Measurements from ENCODE around the gene PPFIBP2. TPM values are rescaled to one million over a fixed set of nuclear protein-coding genes. Genes with fewer than 3 reads are reported as not detected.

The PPFIBP2 gene
- total and polyA plus RNA-seq, 5 experiments from 2014 or later: 2.6 to 88.0 (median 32.2) TPM

DNA sequence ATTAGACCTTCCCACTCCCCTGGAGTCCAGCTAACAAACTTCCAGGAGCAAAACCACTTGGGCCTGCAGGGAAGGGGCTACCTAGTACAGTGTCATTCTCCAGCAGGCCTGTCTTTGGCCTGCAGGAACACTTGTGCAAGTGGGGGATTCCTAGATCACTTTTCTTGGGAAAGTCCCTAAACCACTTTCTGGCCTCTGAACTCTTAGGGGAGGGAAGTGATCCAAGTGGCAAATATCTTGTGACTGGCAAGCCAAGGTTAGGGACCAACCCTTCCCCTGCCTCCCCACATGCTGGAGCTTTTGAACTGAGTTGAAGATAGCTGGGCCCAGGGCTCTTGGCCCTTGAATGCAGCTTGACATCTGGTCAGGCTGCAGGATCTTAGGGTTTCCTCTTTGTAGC is 17.2 kb downstream of the PPFIBP2 start:
- Mint-ChIP-seq H3K27me3 (peaks cover 0 to 2% (median 0%) of the 10 kb centered on the region in 5 donors), H3K9me3 (no peaks in the 10 kb centered on the region), H3K4me3 (no peak overlapping the region), H3K4me1 (peaks cover 27 to 77% (median 67%) of the 10 kb centered on the region in 4 donors), H3K27ac (peak overlapping the region in 6 of 10 donors; percentile 13 to 89 (median 67)), H3K36me3 (peaks cover 0 to 5% (median 0%) of the 10 kb centered on the region in 3 donors)
- ATAC-seq (no peak), DNase-seq (no peak)
- POLR2A ChIA-PET: interaction anchor here (1.0 to 1.7 kb wide), 3 partner anchors 9 to 17 kb away, joined by 3 to 8 read pairs (median 4); no protein-coding TSS in a partner anchor

DNA sequence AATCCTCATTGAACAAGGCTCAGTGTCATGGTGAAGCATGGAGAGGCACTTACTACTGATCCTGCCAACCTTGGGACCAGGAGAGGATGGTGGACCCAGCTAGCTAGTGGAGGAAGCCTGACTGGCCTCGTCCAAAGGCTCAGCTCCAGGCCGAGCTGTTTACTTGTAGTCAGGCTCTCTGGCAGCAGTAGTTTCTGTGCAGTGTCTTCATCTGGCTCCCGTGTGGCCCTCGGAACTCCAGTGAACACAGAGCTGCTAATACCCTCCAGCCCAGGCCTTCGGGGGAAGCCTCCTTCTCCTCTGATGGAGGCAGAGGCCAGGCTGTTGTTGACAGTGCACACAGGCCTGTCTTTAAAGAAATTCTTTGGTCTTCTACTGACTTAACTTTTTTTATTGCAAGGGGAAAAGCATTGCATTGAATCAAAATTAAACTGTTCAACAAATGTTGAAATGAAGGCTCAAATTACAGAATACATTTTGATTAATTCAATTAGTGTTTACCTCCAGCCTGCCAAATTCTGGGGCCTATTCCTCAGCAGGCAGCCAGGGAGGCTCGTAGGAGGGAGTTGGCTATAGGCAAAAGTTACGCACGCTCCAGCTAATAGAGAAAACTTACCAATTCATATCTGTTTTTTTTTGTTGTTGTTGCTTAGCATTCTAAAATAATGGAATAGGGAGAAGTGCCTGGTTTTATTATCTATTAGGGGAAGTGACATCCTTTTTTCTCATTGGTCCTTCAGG is 18.8 kb downstream of the PPFIBP2 start:
- no peak overlapping the region for H3K4me3 Mint-ChIP-seq
- no peak for ATAC-seq
- POLR2A ChIA-PET: no interaction called here
- no peak overlapping the region for H3K27ac Mint-ChIP-seq
- peaks cover 0 to 5% (median 0%) of the 10 kb centered on the region in 3 donors for H3K36me3 Mint-ChIP-seq
- H3K27me3 Mint-ChIP-seq: peaks cover 0 to 10% (median 3%) of the 10 kb centered on the region in 5 donors
- peaks cover 29 to 78% (median 68%) of the 10 kb centered on the region in 4 donors for H3K4me1 Mint-ChIP-seq
- H3K9me3 Mint-ChIP-seq: no peaks in the 10 kb centered on the region
- no peak for DNase-seq

DNA sequence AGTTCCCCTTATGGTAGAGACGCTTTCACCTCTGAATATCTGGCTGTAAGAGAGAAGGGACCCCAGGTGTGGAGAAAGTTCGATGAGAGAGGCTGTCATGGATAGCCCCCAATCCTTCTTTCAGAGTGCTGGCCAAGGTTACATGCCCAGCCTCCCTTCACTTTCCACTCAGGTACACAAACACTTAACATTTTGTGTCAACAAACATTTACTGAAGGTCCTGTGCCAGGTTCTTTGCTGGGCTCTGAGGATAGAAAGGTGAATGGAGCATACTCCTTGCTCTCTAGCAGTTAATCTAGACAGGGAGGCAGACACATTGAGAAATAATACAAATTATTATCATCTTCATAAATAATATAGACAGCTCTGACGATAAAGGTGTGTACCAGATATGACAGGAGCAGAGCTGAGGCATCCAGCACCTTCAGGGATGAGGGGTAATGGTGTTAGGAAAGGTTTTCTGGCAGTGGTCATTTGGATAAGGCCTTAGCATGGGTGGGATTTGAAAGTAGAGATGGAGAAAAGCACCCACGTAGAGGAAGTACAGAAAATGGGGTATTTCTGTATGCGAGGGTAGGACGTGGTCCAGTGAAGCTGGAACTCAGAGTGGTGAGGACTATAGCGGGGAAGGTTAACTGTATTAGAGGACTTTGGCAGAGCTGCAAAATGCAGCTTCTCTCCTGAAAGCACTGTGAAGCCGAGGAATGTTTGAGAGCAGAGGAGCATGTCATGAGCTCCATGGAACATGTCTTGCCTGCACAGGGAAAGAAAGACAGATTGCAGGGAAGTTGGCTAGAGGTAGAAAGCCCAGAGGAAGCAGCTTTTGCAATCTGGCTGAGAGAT is 19.6 kb downstream of the PPFIBP2 start:
- H3K27ac Mint-ChIP-seq: peak overlapping the region in 2 of 10 donors; percentile 3 to 19
- POLR2A ChIA-PET: interaction anchor here (1.0 kb wide), 1 partner anchor 10 kb away, joined by 3 read pairs; no protein-coding TSS in a partner anchor
- no peaks in the 10 kb centered on the region for H3K9me3 Mint-ChIP-seq
- ATAC-seq: no peak
- H3K4me1 Mint-ChIP-seq: peaks cover 32 to 78% (median 68%) of the 10 kb centered on the region in 4 donors
- no peak overlapping the region for H3K4me3 Mint-ChIP-seq
- H3K27me3 Mint-ChIP-seq: peaks cover 0 to 12% (median 3%) of the 10 kb centered on the region in 5 donors
- H3K36me3 Mint-ChIP-seq: peaks cover 0 to 5% (median 0%) of the 10 kb centered on the region in 3 donors
- DNase-seq: no peak

GRCh38 chr11:7534042-7534378 is 20.2 kb downstream of the PPFIBP2 start:
- Mint-ChIP-seq H3K4me1 (peaks cover 30 to 76% (median 66%) of the 10 kb centered on the region in 4 donors), H3K36me3 (peaks cover 0 to 5% (median 0%) of the 10 kb centered on the region in 3 donors), H3K4me3 (peak overlapping the region in 1 of 10 donors; percentile 15), H3K27me3 (peaks cover 0 to 12% (median 3%) of the 10 kb centered on the region in 5 donors), H3K9me3 (no peaks in the 10 kb centered on the region), H3K27ac (peak overlapping the region in 1 of 10 donors; percentile 19)
- DNase-seq (no peak), ATAC-seq (no peak)
- POLR2A ChIA-PET: interaction anchor here (1.0 kb wide), 1 partner anchor 9 kb away, joined by 3 read pairs; no protein-coding TSS in a partner anchor

GRCh38 chr11:7536100-7536499 is 22.3 kb downstream of the PPFIBP2 start:
- POLR2A ChIA-PET: no interaction called here
- Mint-ChIP-seq H3K27me3 (peaks cover 0 to 12% (median 4%) of the 10 kb centered on the region in 5 donors), H3K4me3 (peak overlapping the region in 5 of 10 donors; percentile 12 to 37 (median 34)), H3K27ac (peak overlapping the region in 5 of 10 donors; percentile 37 to 87 (median 67)), H3K36me3 (peaks cover 0 to 5% (median 0%) of the 10 kb centered on the region in 3 donors), H3K9me3 (no peaks in the 10 kb centered on the region), H3K4me1 (peaks cover 33 to 71% (median 61%) of the 10 kb centered on the region in 4 donors)
- ATAC-seq: peak; percentile 51 to 58
- DNase-seq: no peak

GRCh38 chr11:7537265-7537664 is 23.5 kb downstream of the PPFIBP2 start:
- Mint-ChIP-seq H3K27ac (peak overlapping the region in 4 of 10 donors; percentile 37 to 89 (median 62)), H3K4me1 (peaks cover 31 to 74% (median 59%) of the 10 kb centered on the region in 4 donors), H3K9me3 (no peaks in the 10 kb centered on the region), H3K4me3 (peak overlapping the region in 3 of 10 donors; percentile 54 to 65 (median 63)), H3K27me3 (peaks cover 0 to 12% (median 4%) of the 10 kb centered on the region in 5 donors), H3K36me3 (peaks cover 0 to 5% (median 0%) of the 10 kb centered on the region in 3 donors)
- no peak for DNase-seq
- POLR2A ChIA-PET: interaction anchor here (0.7 to 2.5 kb wide), 3 partner anchors 17 to 24 kb away, joined by 3 to 8 read pairs (median 3); partner anchors contain the start of gene PPFIBP2
- ATAC-seq: peak; percentile 42 to 53

GRCh38 chr11:7538031-7538430 is 24.2 kb downstream of the PPFIBP2 start:
- peak; percentile 59 to 71 for ATAC-seq
- Mint-ChIP-seq H3K4me1 (peaks cover 35 to 76% (median 61%) of the 10 kb centered on the region in 4 donors), H3K27me3 (peaks cover 0 to 12% (median 4%) of the 10 kb centered on the region in 5 donors), H3K4me3 (peak overlapping the region in 7 of 10 donors; percentile 11 to 65 (median 20)), H3K9me3 (no peaks in the 10 kb centered on the region), H3K36me3 (peaks cover 0 to 5% (median 0%) of the 10 kb centered on the region in 3 donors), H3K27ac (peak overlapping the region in 7 of 10 donors; percentile 22 to 89 (median 64))
- no peak for DNase-seq
- POLR2A ChIA-PET: interaction anchor here (1.0 to 2.5 kb wide), 2 partner anchors 23 to 25 kb away, joined by 7 to 8 read pairs; partner anchors contain the start of gene PPFIBP2

- H3K4me3 Mint-ChIP-seq: peak overlapping the region in 7 of 10 donors; percentile 11 to 65 (median 23)
- H3K27me3 Mint-ChIP-seq: peaks cover 0 to 12% (median 4%) of the 10 kb centered on the region in 5 donors
- peaks cover 0 to 2% (median 0%) of the 10 kb centered on the region in 3 donors for H3K36me3 Mint-ChIP-seq
- peak overlapping the region in 8 of 10 donors; percentile 12 to 87 (median 46) for H3K27ac Mint-ChIP-seq
- no peak for DNase-seq
- POLR2A ChIA-PET: interaction anchor here (1.0 to 2.5 kb wide), 3 partner anchors 8 to 26 kb away, joined by 4 to 8 read pairs (median 7); partner anchors contain the start of gene PPFIBP2
- ATAC-seq: no peak
- H3K4me1 Mint-ChIP-seq: peaks cover 34 to 76% (median 58%) of the 10 kb centered on the region in 4 donors
- H3K9me3 Mint-ChIP-seq: no peaks in the 10 kb centered on the region
These were observed 25.0 kb downstream of the PPFIBP2 start for GRCh38 chr11:7538466-7539454.

DNA sequence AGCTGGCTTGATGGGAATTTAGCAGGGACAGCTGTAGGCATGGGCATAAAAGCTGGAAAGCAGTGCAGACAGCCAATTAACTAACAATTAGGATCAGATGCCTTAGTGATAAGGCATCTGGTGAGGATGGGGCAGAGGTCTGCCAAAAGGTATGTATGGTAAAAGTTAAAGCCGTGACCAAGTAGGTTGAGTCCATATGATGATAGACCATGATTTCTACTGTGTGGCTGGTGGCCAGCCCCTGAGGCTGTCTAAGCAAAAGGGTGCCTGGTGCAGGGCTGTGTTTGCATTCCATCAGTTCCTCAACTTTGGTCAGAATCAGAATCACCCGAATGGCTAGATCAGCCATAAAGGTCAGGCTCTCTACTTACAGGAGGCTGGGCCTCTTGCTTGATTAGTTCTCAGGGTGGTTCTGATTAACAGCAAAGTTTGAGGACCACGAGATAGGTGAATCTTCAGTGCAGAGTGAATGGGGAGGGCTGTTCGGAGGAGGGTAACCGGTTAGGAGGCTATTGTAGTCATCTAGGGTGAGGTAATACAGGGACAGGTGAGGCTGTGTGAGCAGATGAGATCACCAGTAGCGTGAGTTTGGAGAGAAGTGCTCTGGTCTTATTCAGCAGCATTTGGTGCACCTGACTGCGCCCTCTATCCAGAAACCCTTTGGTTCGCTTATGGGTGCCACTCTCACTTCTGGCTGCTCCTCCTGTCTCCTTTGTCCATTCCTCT is 27.2 kb downstream of the PPFIBP2 start:
- DNase-seq (no peak), ATAC-seq (no peak)
- Mint-ChIP-seq H3K4me1 (peaks cover 30 to 63% (median 42%) of the 10 kb centered on the region in 4 donors), H3K36me3 (peaks cover 0 to 2% (median 0%) of the 10 kb centered on the region in 3 donors), H3K9me3 (no peaks in the 10 kb centered on the region), H3K27me3 (peaks cover 0 to 11% (median 2%) of the 10 kb centered on the region in 5 donors), H3K4me3 (no peak overlapping the region), H3K27ac (peak overlapping the region in 1 of 10 donors; percentile 41)
- POLR2A ChIA-PET: no interaction called here

GRCh38 chr11:7543302-7543701 is 29.5 kb downstream of the PPFIBP2 start:
- Mint-ChIP-seq H3K4me3 (no peak overlapping the region), H3K36me3 (peaks cover 0 to 2% (median 0%) of the 10 kb centered on the region in 3 donors), H3K4me1 (peaks cover 19 to 46% (median 20%) of the 10 kb centered on the region in 4 donors), H3K9me3 (no peaks in the 10 kb centered on the region), H3K27ac (peak overlapping the region in 1 of 10 donors; percentile 41), H3K27me3 (peaks cover 0 to 3% (median 0%) of the 10 kb centered on the region in 5 donors)
- POLR2A ChIA-PET: interaction anchor here (1.0 to 1.1 kb wide), 2 partner anchors 10 to 30 kb away, joined by 3 read pairs; no protein-coding TSS in a partner anchor
- DNase-seq (no peak), ATAC-seq (no peak)

Data from naive thymus-derived CD8-positive, alpha-beta T cell (primary cell).